GM12878 (cell line): ENCODE data around the gene CCNY. TPM values are rescaled to one million over a fixed set of nuclear protein-coding genes. Genes with fewer than 3 reads are reported as not detected.

ENCODE experiments used
- ATAC-seq: fragments of 200-7000 bp; cut with Tn5 transposase; 3 replicates; pipeline ENCODE4 v1.9.1; 2020; ENCODE audit warnings: mild to moderate bottlenecking, moderate library complexity
- BruUV-seq: library from RNA; stranded (reverse); fragments of 400-500 nt; replicated peaks from 2 replicates; lab custom pipeline; 2021; lab: Mats Ljungman, UMichigan
- CTCF ChIA-PET: fragments of 300-600 bp; sonication (Branson Sonifier 250); formaldehyde crosslinking; extraction: SDS; loops from one replicate; lab custom pipeline; 2021; ENCODE audit warnings: inconsistent platforms; lab: Yijun Ruan, JAX
- POLR2A ChIA-PET: fragments of 350-600 bp; formaldehyde crosslinking; extraction: SDS; loops from one replicate; lab custom pipeline; 2021; ENCODE audit warnings: inconsistent platforms; lab: Charles Lee
- RAD21 ChIA-PET: fragments of 300-600 bp; sonication (Branson Sonifier 250); formaldehyde crosslinking; loops from one replicate; lab custom pipeline; 2023; ENCODE audit warnings: antibody characterized with exemption; ENCODE audit not compliant: unreplicated experiment; lab: Charles Lee
- SMC1A ChIA-PET: fragments of 300-600 bp; sonication (Branson Sonifier 250); formaldehyde crosslinking; loops from one replicate; lab custom pipeline; 2023; ENCODE audit not compliant: unreplicated experiment, uncharacterized antibody; lab: Charles Lee
- DNase-seq: peaks from one replicate; pipeline ENCODE4 v3.0.0-alpha.2; 2011; ENCODE audit warnings: low read depth, low spot score
- FAIRE-seq: peaks from 3 replicates; lab custom pipeline; 2011; peaks lifted over from hg19 to GRCh38; lab: Jason Lieb, UNC
- H2AFZ ChIP-seq: 2 replicates; pipeline ENCODE4 v1.6.0; 2011; ENCODE audit warnings: low read depth, low read length, control low read depth; ENCODE audit not compliant: control insufficient read depth
- H3K27ac ChIP-seq: 2 replicates; pipeline ENCODE4 v1.5.1; 2011; ENCODE audit warnings: control low read depth; ENCODE audit not compliant: control insufficient read depth, insufficient read depth
- H3K27me3 ChIP-seq, 2 experiments: replicated peaks in 1 of 2; 2 replicates each; pipeline versions ENCODE4 v1.6.0 to v1.6.1; 2011; ENCODE audit warnings: low read length in 1 of 2; ENCODE audit not compliant: control insufficient read depth in 2 of 2, insufficient read depth in 2 of 2
- H3K36me3 ChIP-seq, 2 experiments: 2 replicates each; pipeline ENCODE4 v1.5.1; 2011; ENCODE audit warnings: low read length in 1 of 2; ENCODE audit not compliant: control insufficient read depth in 2 of 2, insufficient read depth in 2 of 2
- H3K4me1 ChIP-seq: 2 replicates; pipeline ENCODE4 v1.6.1; 2011; ENCODE audit warnings: mild to moderate bottlenecking, low read length, moderate library complexity, mixed read lengths; ENCODE audit not compliant: control insufficient read depth, insufficient read depth
- H3K4me2 ChIP-seq: 2 replicates; pipeline ENCODE4 v1.6.0; 2011; ENCODE audit warnings: control low read depth; ENCODE audit not compliant: control insufficient read depth, insufficient read depth
- H3K4me3 ChIP-seq: fragments of 200-600 bp; sonication (generic); 2 replicates; pipeline ENCODE4 v1.5.1; 2016
- H3K79me2 ChIP-seq: 2 replicates; pipeline ENCODE4 v1.6.0; 2011; ENCODE audit warnings: low read length; ENCODE audit not compliant: control insufficient read depth, insufficient read depth
- H3K9ac ChIP-seq: 2 replicates; pipeline ENCODE4 v1.8.0; 2011; ENCODE audit warnings: low read length, control low read depth, mixed read lengths; ENCODE audit not compliant: control insufficient read depth, insufficient read depth
- H3K9me3 ChIP-seq: replicated peaks from 3 replicates; pipeline ENCODE4 v1.5.1; 2011; ENCODE audit warnings: mild to moderate bottlenecking, low read length; ENCODE audit not compliant: control insufficient read depth, insufficient read depth
- H4K20me1 ChIP-seq: 2 replicates; pipeline ENCODE4 v1.6.0; 2011; ENCODE audit not compliant: control insufficient read depth, insufficient read depth
- BCL11A ChIP-seq: IDR thresholded peaks from 2 replicates; pipeline ENCODE4 v1.6.1; 2011; ENCODE audit warnings: low read depth, low read length
- CEBPZ ChIP-seq: fragments of 150-350 bp; IDR thresholded peaks from 2 replicates; pipeline ENCODE4 v1.6.1; 2016; ENCODE audit warnings: low read depth, low read length
- CHD2 ChIP-seq: IDR thresholded peaks from 2 replicates; pipeline ENCODE4 v1.6.1; 2011; ENCODE audit warnings: low read depth, low read length, improper control_type of control experiment, borderline replicate concordance
- CREM ChIP-seq: IDR thresholded peaks from 2 replicates; pipeline ENCODE4 v1.6.1; 2014; ENCODE audit warnings: antibody characterized with exemption, low read depth
- E2F4 ChIP-seq: IDR thresholded peaks from 2 replicates; pipeline ENCODE4 v1.6.1; 2012; ENCODE audit warnings: low read depth, low read length, improper control_type of control experiment
- E4F1 ChIP-seq: fragments of 450-650 bp; IDR thresholded peaks from 2 replicates; pipeline ENCODE4 v1.6.1; 2018; ENCODE audit warnings: borderline replicate concordance, mild to moderate bottlenecking; ENCODE audit not compliant: partially characterized antibody
- ESRRA ChIP-seq: IDR thresholded peaks from 2 replicates; pipeline ENCODE4 v1.6.1; 2012; ENCODE audit warnings: mild to moderate bottlenecking, low read length, improper control_type of control experiment
- IKZF1 ChIP-seq: fragments of 450-650 bp; conservative IDR thresholded peaks from 2 replicates; pipeline ENCODE4 v1.6.1; 2017; ENCODE audit warnings: antibody characterized with exemption, mild to moderate bottlenecking
- JUNB ChIP-seq: IDR thresholded peaks from 2 replicates; pipeline ENCODE4 v1.6.1; 2016; ENCODE audit warnings: antibody characterized with exemption, mild to moderate bottlenecking
- NR2C1 ChIP-seq: fragments of 450-650 bp; IDR thresholded peaks from 2 replicates; pipeline ENCODE4 v1.6.1; 2017; ENCODE audit warnings: antibody characterized with exemption, mild to moderate bottlenecking, moderate library complexity
- RBBP5 ChIP-seq: fragments of 200-600 bp; sonication (generic); conservative IDR thresholded peaks from 2 replicates; pipeline ENCODE4 v1.6.1; 2016
- RELB ChIP-seq: fragments of 450-650 bp; IDR thresholded peaks from 2 replicates; pipeline ENCODE4 v1.6.1; 2017; ENCODE audit warnings: low read depth, mild to moderate bottlenecking, moderate library complexity
- SMAD5 ChIP-seq: IDR thresholded peaks from 2 replicates; pipeline ENCODE4 v1.6.1; 2016; ENCODE audit warnings: antibody characterized with exemption, low read depth
- TARDBP ChIP-seq: IDR thresholded peaks from 2 replicates; pipeline ENCODE4 v1.6.1; 2016; ENCODE audit warnings: borderline replicate concordance
- TCF3 ChIP-seq: IDR thresholded peaks from 2 replicates; pipeline ENCODE4 v1.6.1; 2012; ENCODE audit warnings: low read depth, mild to moderate bottlenecking, low read length, borderline replicate concordance; ENCODE audit not compliant: insufficient read depth
- ZNF24 ChIP-seq: fragments of 450-650 bp; IDR thresholded peaks from 2 replicates; pipeline ENCODE4 v1.6.1; 2017; ENCODE audit warnings: antibody characterized with exemption, mild to moderate bottlenecking
- ZSCAN29 ChIP-seq: fragments of 450-650 bp; IDR thresholded peaks from 2 replicates; pipeline ENCODE4 v1.6.1; 2017; ENCODE audit warnings: mild to moderate bottlenecking, moderate library complexity
- WGBS: methylation state at CpG from one replicate; pipeline ENCODE4 v1.1.6; 2016; ENCODE audit warnings: low lambda C conversion rate; ENCODE audit not compliant: insufficient replicate concordance, insufficient coverage; ENCODE audit errors: missing lambda C conversion rate; 5-methylcytosine and 5-hydroxymethylcytosine counted together
- in situ Hi-C: fragments of 300-500 bp; cut with MboI; formaldehyde crosslinking; loops from 9 replicates; pipeline ENCODE4 v1.14.3; 2018; ENCODE audit warnings: mixed read lengths
- intact Hi-C: fragments of 100-400 bp; cut with micrococcal nuclease; formaldehyde crosslinking; loops from one replicate; pipeline ENCODE4 v1.14.2; 2022; ENCODE audit not compliant: unreplicated experiment
- polyA plus RNA-seq, 11 experiments: library from polyadenylated mRNA; depleted of rRNA in 4 of 11; unstranded in 6 of 11; stranded (reverse) in 5 of 11; fragments of >200 nt; fragmentation: Nextera tagmentation in 4 of 11; fragmentation: Illumina TruSeq in 1 of 11; extraction: Ambion mirVana in 4 of 11; extraction: Trizol in 1 of 11; gene quantifications; 1 replicate in 1 of 11; 2 replicates in 10 of 11; pipeline versions ENCODE4 v1.2.1 to v1.2.3, GENCODE V29; 2011 to 2016; ENCODE audit warnings: inconsistent platforms in 2 of 11, missing spikeins in 2 of 11, low read depth in 1 of 11
- total RNA-seq, 4 experiments: library from RNA; depleted of rRNA in 3 of 4; stranded (reverse); fragments of >200 nt in 3 of 4; fragmentation: Illumina TruSeq in 1 of 4; extraction: Trizol in 1 of 4; gene quantifications; 2 replicates each; pipeline versions ENCODE4 v1.2.1 to v1.2.3, GENCODE V29; 2013 to 2021

The CCNY gene
- total and polyA plus RNA-seq, 10 of the 15 experiments (the other 5 are each of a cell fraction or from before 2014, with no cell fraction given): 3.6 to 50.0 (median 26.1) TPM

- TF ChIP-seq CREM: no peak
- TF ChIP-seq TARDBP: no peak
- TF ChIP-seq BCL11A: no peak
- TF ChIP-seq E4F1: no peak
- no peak for TF ChIP-seq SMAD5
- TF ChIP-seq IKZF1: no peak
- no peak for TF ChIP-seq ESRRA
Measured at GRCh38 chr10:35533565-35533964, 197.3 kb downstream of the CCNY start (continued).

GRCh38 chr10:35535136-35535535 is 198.8 kb downstream of the CCNY start:
- no peak for FAIRE-seq
- H3K36me3 ChIP-seq: peaks cover 9 to 15% of the 10 kb centered on the region in 2 experiments; a peak in 3 of 4 replicates
- POLR2A ChIA-PET: no interaction called here
- no peak for TF ChIP-seq ZSCAN29
- no peak for TF ChIP-seq TCF3
- TF ChIP-seq RBBP5: no peak
- TF ChIP-seq ZNF24: no peak
- no peak for TF ChIP-seq CHD2
- no peak for TF ChIP-seq E2F4
- no peak for TF ChIP-seq RELB
- no peak for TF ChIP-seq CEBPZ
- TF ChIP-seq JUNB: no peak
- TF ChIP-seq NR2C1: no peak

More at GRCh38 chr10:35535136-35535535, 198.8 kb downstream of the CCNY start:
- Histone ChIP-seq H3K79me2 (no peaks in the 10 kb centered on the region), H3K4me3 (no peak overlapping the region), H2AFZ (no peak overlapping the region), H3K27me3 (no peaks in the 10 kb centered on the region), H3K4me2 (no peak overlapping the region), H3K27ac (no peak overlapping the region), H3K4me1 (no peaks in the 10 kb centered on the region), H4K20me1 (no peaks in the 10 kb centered on the region), H3K9ac (no peak overlapping the region), H3K9me3 (peaks cover 11% of the 10 kb centered on the region; the same call in 2 of the 3 replicates)
- WGBS: 93% methylated on average over 3 of the region's 3 CpGs
- ChIA-PET CTCF (no interaction called here), SMC1A (no interaction called here), RAD21 (no interaction called here)
- no peak for ATAC-seq
- DNase-seq: no peak
- intact Hi-C loops (no loop called here), in situ Hi-C loops (no loop called here)
- BruUV-seq: no TSS peak
